Left lung (tissue), 10 donors: ENCODE measurements around the gene FAM78B. TPM values are rescaled to one million over a fixed set of nuclear protein-coding genes. Genes with fewer than 3 reads are reported as not detected.

Experiments used
- ATAC-seq: fragments of 200-7000 bp; cut with Tn5 transposase; one replicate; pipeline ENCODE4 v1.9.1; 2020; ENCODE audit warnings: moderate library complexity
- DNase-seq, 4 donors: peaks; one replicate each; pipeline ENCODE4 v3.0.0-alpha.2; 2013 to 2020
- H3K27ac ChIP-seq, 2 donors: fragments of 200-600 bp; sonication (generic) in 1 of 2; one replicate each; pipeline versions ENCODE4 v1.5.0 to v1.8.0; 2020 to 2021
- H3K27me3 ChIP-seq, 2 donors: fragments of 200-600 bp; sonication (generic) in 1 of 2; one replicate each; pipeline versions ENCODE4 v1.5.0 to v1.8.0; 2020 to 2021
- H3K36me3 ChIP-seq, 2 donors: fragments of 200-600 bp; sonication (generic) in 1 of 2; one replicate each; pipeline versions ENCODE4 v1.5.0 to v1.8.0; 2020 to 2021
- H3K4me1 ChIP-seq, 2 donors: fragments of 200-600 bp; one replicate each; pipeline ENCODE4 v1.8.0; 2021
- H3K4me3 ChIP-seq, 2 donors: fragments of 200-600 bp; sonication (generic) in 1 of 2; one replicate each; pipeline versions ENCODE4 v1.5.0 to v1.8.0; 2020 to 2021; ENCODE audit warnings: mild to moderate bottlenecking in 1 of 2
- H3K9me3 ChIP-seq, 2 donors: fragments of 200-600 bp; sonication (generic) in 1 of 2; one replicate each; pipeline versions ENCODE4 v1.5.0 to v1.8.0; 2020 to 2021
- CTCF ChIP-seq, 2 donors: fragments of 200-600 bp; sonication (generic) in 1 of 2; IDR thresholded peaks; one replicate each; pipeline versions ENCODE4 v1.5.0 to v1.8.0; 2021; ENCODE audit warnings: antibody characterized with exemption in 2 of 2
- intact Hi-C, 2 donors: fragments of 100-400 bp; cut with DNase I; formaldehyde crosslinking; loops; one replicate each; pipeline versions ENCODE4 v1.11.2 to v1.14.2; 2022
- polyA plus RNA-seq, 6 donors: library from polyadenylated mRNA; unstranded; fragments of 120-200 nt; gene quantifications; one replicate each; pipeline ENCODE4 v1.2.1, GENCODE V29; 2013; ENCODE audit not compliant: insufficient read length in 6 of 6
- total RNA-seq, 2 donors: library from RNA; stranded (reverse); fragmentation: NEBNext Ultra II Directional; extraction: Animal tissue kit (Norgen Biotek cat#: 25700); gene quantifications; one replicate each; pipeline ENCODE4 v1.2.1, GENCODE V29; 2021
- donor health status: DM: no; HTN: yes; CAD: no.
- donor health status: DM: no; HTN: no; CAD: no.

The FAM78B gene
- total and polyA plus RNA-seq, 8 donors: 0.81 to 1.1 (median 0.92) TPM

GRCh38 chr1:166197141-166197540 lies 30.3 kb upstream of the FAM78B start:
- Histone ChIP-seq H3K27ac (no peak overlapping the region), H3K4me1 (no peaks in the 10 kb centered on the region), H3K36me3 (no peaks in the 10 kb centered on the region), H3K9me3 (no peaks in the 10 kb centered on the region), H3K4me3 (no peak overlapping the region), H3K27me3 (no peaks in the 10 kb centered on the region)
- ATAC-seq (no peak), DNase-seq (no peak)
- TF ChIP-seq CTCF (IDR thresholded peaks at IDR 0.05): no peak
- intact Hi-C loops: no loop called here

- H3K4me3 ChIP-seq: no peak overlapping the region
- no peak for TF ChIP-seq CTCF (IDR thresholded peaks at IDR 0.05)
- no peaks in the 10 kb centered on the region for H3K27me3 ChIP-seq
- H3K36me3 ChIP-seq: no peaks in the 10 kb centered on the region
- H3K9me3 ChIP-seq: no peaks in the 10 kb centered on the region
- H3K27ac ChIP-seq: no peak overlapping the region
- ATAC-seq: no peak
- intact Hi-C loops: no loop called here
- DNase-seq: no peak
- no peaks in the 10 kb centered on the region for H3K4me1 ChIP-seq
Measured at GRCh38 chr1:166193057-166193698, 26.4 kb upstream of the FAM78B start.

GRCh38 chr1:166190400-166190799 lies 23.6 kb upstream of the FAM78B start:
- no peak for ATAC-seq
- no peaks in the 10 kb centered on the region for H3K9me3 ChIP-seq
- no peaks in the 10 kb centered on the region for H3K4me1 ChIP-seq
- TF ChIP-seq CTCF (IDR thresholded peaks at IDR 0.05): no peak
- H3K27ac ChIP-seq: no peak overlapping the region
- intact Hi-C loops: no loop called here
- DNase-seq: no peak
- no peaks in the 10 kb centered on the region for H3K36me3 ChIP-seq
- no peaks in the 10 kb centered on the region for H3K27me3 ChIP-seq
- no peak overlapping the region for H3K4me3 ChIP-seq

GRCh38 chr1:166189126-166189525 lies 22.3 kb upstream of the FAM78B start:
- no peak for ATAC-seq
- no peaks in the 10 kb centered on the region for H3K27me3 ChIP-seq
- no peaks in the 10 kb centered on the region for H3K36me3 ChIP-seq
- no peak overlapping the region for H3K27ac ChIP-seq
- no peak overlapping the region for H3K4me3 ChIP-seq
- no peak for TF ChIP-seq CTCF (IDR thresholded peaks at IDR 0.05)
- intact Hi-C loops: no loop called here
- no peak for DNase-seq
- no peaks in the 10 kb centered on the region for H3K4me1 ChIP-seq
- H3K9me3 ChIP-seq: no peaks in the 10 kb centered on the region

- intact Hi-C loops: no loop called here
- DNase-seq (no peak), ATAC-seq (no peak)
- no peaks in the 10 kb centered on the region for H3K27me3 ChIP-seq
- H3K9me3 ChIP-seq: no peaks in the 10 kb centered on the region
- H3K4me3 ChIP-seq: no peak overlapping the region
- TF ChIP-seq CTCF (IDR thresholded peaks at IDR 0.05): no peak
- H3K27ac ChIP-seq: no peak overlapping the region
- no peaks in the 10 kb centered on the region for H3K4me1 ChIP-seq
- H3K36me3 ChIP-seq: no peaks in the 10 kb centered on the region
Measured at GRCh38 chr1:166185526-166185925, 18.7 kb upstream of the FAM78B start.
